ENCODE results near the gene STH.

STH gene

GRCh38 chr17:45968732-45969131 is 30.3 kb upstream of the STH start:
- no peak for DNase-seq

GRCh38 chr17:45969726-45970125 is 29.3 kb upstream of the STH start:
- DNase-seq: no peak

GRCh38 chr17:45970659-45971058 is 28.4 kb upstream of the STH start:
- no peak for DNase-seq

- no peak for DNase-seq
Measured at GRCh38 chr17:45971698-45972141, 27.3 kb upstream of the STH start.

GRCh38 chr17:45972531-45972930 is 26.5 kb upstream of the STH start:
- DNase-seq: no peak

GRCh38 chr17:45973099-45973780 is 25.8 kb upstream of the STH start:
- DNase-seq: peak in 1 of 2 experiments; percentile 16

- no peak for DNase-seq
Measured at GRCh38 chr17:45973946-45974859, 24.8 kb upstream of the STH start.

GRCh38 chr17:45974916-45975630 is 24.0 kb upstream of the STH start:
- no peak for DNase-seq

GRCh38 chr17:45975640-45976295 is 23.3 kb upstream of the STH start:
- DNase-seq: no peak

- DNase-seq: no peak
Measured at GRCh38 chr17:45976391-45976754, 22.7 kb upstream of the STH start.

GRCh38 chr17:45976755-45977505 is 22.1 kb upstream of the STH start:
- DNase-seq: no peak

- no peak for DNase-seq
Measured at GRCh38 chr17:45977506-45977824, 21.6 kb upstream of the STH start.

- no peak for DNase-seq
Measured at GRCh38 chr17:45977976-45978626, 20.9 kb upstream of the STH start.

- no peak for DNase-seq
Measured at GRCh38 chr17:45979137-45979536, 19.9 kb upstream of the STH start.

GRCh38 chr17:45980855-45981254 is 18.2 kb upstream of the STH start:
- DNase-seq: no peak

GRCh38 chr17:45981306-45981705 is 17.7 kb upstream of the STH start:
- no peak for DNase-seq

GRCh38 chr17:45982791-45983613 is 16.0 kb upstream of the STH start:
- no peak for DNase-seq

GRCh38 chr17:45983614-45984310 is 15.3 kb upstream of the STH start:
- DNase-seq: no peak

- no peak for DNase-seq
Measured at GRCh38 chr17:45984368-45984767, 14.7 kb upstream of the STH start.

GRCh38 chr17:45985447-45985846 is 13.6 kb upstream of the STH start:
- DNase-seq: no peak

Data from NCI-H446 (cell line).